Measurements from ENCODE around the gene DIO1. TPM values are rescaled to one million over a fixed set of nuclear protein-coding genes. Genes with fewer than 3 reads are reported as not detected.

DIO1 gene
- not detected for polyA plus RNA-seq (2013, experiment 1 of 4)
- polyA plus RNA-seq (2013, experiment 2 of 4) = not detected
- polyA plus RNA-seq (2013, experiment 3 of 4) = 0.64 TPM
- polyA plus RNA-seq (2013, experiment 4 of 4) = not detected

DNA sequence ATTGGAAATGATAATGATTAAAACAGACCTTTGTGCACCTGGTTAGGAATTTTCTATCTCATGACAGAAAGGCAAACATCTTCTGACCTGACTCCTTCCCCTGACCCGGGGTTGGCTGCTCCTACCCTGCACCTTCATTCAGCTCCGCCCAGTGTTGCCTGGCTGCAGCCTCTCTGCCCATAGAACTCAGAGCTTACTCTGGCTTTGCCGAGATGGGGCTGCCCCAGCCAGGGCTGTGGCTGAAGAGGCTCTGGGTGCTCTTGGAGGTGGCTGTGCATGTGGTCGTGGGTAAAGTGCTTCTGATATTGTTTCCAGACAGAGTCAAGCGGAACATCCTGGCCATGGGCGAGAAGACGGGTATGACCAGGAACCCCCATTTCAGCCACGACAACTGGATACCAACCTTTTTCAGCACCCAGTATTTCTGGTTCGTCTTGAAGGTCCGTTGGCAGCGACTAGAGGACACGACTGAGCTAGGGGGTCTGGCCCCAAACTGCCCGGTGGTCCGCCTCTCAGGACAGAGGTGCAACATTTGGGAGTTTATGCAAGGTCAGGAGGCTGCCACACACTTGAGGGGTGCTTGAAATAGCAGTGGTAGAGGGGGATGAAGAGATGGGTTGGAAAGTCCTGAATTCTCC, at the start of gene DIO1:
DIO1 (plus strand) TSS at position 189 of the 638 bp plus-strand sequence; CDS start at position 213, 24 bp downstream.
- Histone ChIP-seq H3K4me3 (ENCODE audit: insufficient read depth, low read depth, low read length) (no peak within 1 kb of the TSS), H3K36me3 (ENCODE audit: control insufficient read depth, insufficient read depth, low read length) (no peaks in the 10 kb centered on the region), H3K27me3 (ENCODE audit: control insufficient read depth, insufficient read depth, low read length, poor library complexity, severe bottlenecking) (no peaks in the 10 kb centered on the region), H3K27ac (ENCODE audit: insufficient read depth, low read depth, low read length, poor library complexity, severe bottlenecking) (no peak within 1 kb of the TSS), H3K4me1 (ENCODE audit: control insufficient read depth, insufficient read depth, low read length) (no peaks in the 10 kb centered on the region), H3K9me3 (ENCODE audit: control insufficient read depth, low read length) (no peaks in the 10 kb centered on the region)
- WGBS, 2 experiments = 80 to 85% methylated on average over 14 of the region's 14 CpGs

- H3K27me3 ChIP-seq (ENCODE audit: control insufficient read depth, insufficient read depth, low read length, poor library complexity, severe bottlenecking) = no peaks in the 10 kb centered on the region
- no peak overlapping the region for H3K4me3 ChIP-seq (ENCODE audit: insufficient read depth, low read depth, low read length)
- H3K36me3 ChIP-seq (ENCODE audit: control insufficient read depth, insufficient read depth, low read length) = no peaks in the 10 kb centered on the region
- no peaks in the 10 kb centered on the region for H3K9me3 ChIP-seq (ENCODE audit: control insufficient read depth, low read length)
- no peak overlapping the region for H3K27ac ChIP-seq (ENCODE audit: insufficient read depth, low read depth, low read length, poor library complexity, severe bottlenecking)
- no peaks in the 10 kb centered on the region for H3K4me1 ChIP-seq (ENCODE audit: control insufficient read depth, insufficient read depth, low read length)
- 90 to 94% methylated on average over 6 of the region's 6 CpGs for WGBS, 2 experiments
These were observed 46.0 kb upstream of the DIO1 start for GRCh38 chr1:53847980-53848379.

GRCh38 chr1:53850082-53850673, 43.8 kb upstream of the DIO1 start:
- H3K27ac ChIP-seq (ENCODE audit: insufficient read depth, low read depth, low read length, poor library complexity, severe bottlenecking) = no peak overlapping the region
- no peaks in the 10 kb centered on the region for H3K27me3 ChIP-seq (ENCODE audit: control insufficient read depth, insufficient read depth, low read length, poor library complexity, severe bottlenecking)
- H3K9me3 ChIP-seq (ENCODE audit: control insufficient read depth, low read length) = no peaks in the 10 kb centered on the region
- no peaks in the 10 kb centered on the region for H3K4me1 ChIP-seq (ENCODE audit: control insufficient read depth, insufficient read depth, low read length)
- no peak overlapping the region for H3K4me3 ChIP-seq (ENCODE audit: insufficient read depth, low read depth, low read length)
- no peaks in the 10 kb centered on the region for H3K36me3 ChIP-seq (ENCODE audit: control insufficient read depth, insufficient read depth, low read length)
- 92 to 94% methylated on average over 7 of the region's 7 CpGs for WGBS, 2 experiments

GRCh38 chr1:53851571-53852285, 42.3 kb upstream of the DIO1 start:
- Histone ChIP-seq H3K27me3 (ENCODE audit: control insufficient read depth, insufficient read depth, low read length, poor library complexity, severe bottlenecking) (no peaks in the 10 kb centered on the region), H3K27ac (ENCODE audit: insufficient read depth, low read depth, low read length, poor library complexity, severe bottlenecking) (no peak overlapping the region), H3K9me3 (ENCODE audit: control insufficient read depth, low read length) (no peaks in the 10 kb centered on the region), H3K36me3 (ENCODE audit: control insufficient read depth, insufficient read depth, low read length) (no peaks in the 10 kb centered on the region), H3K4me3 (ENCODE audit: insufficient read depth, low read depth, low read length) (no peak overlapping the region), H3K4me1 (ENCODE audit: control insufficient read depth, insufficient read depth, low read length) (no peaks in the 10 kb centered on the region)
- 88 to 97% methylated on average over 8 to 9 of the region's 9 CpGs for WGBS, 2 experiments

DNA sequence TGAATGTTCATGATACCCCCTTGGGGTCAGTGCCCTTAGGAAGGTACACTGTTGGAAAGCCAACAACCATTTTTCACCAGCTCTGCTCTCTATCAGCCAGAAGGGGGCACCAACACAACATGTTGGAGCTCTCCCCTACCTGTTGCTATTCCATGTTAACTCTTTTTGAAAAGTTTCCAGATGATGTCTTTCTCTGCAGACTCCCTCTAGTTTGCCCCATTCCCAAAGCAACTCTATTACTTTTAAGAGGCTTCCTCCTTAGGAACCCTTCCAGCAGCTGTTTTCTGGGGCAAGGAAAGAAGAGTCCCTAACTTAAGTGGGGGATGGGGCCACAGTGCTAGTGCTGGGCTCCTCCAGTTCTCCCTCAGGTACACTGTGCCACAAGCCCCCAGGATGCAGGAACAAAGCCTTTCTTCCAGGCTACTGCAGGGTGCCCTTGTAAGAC, 33.0 kb upstream of the DIO1 start:
- Histone ChIP-seq H3K27ac (ENCODE audit: insufficient read depth, low read depth, low read length, poor library complexity, severe bottlenecking) (no peak overlapping the region), H3K9me3 (ENCODE audit: control insufficient read depth, low read length) (no peaks in the 10 kb centered on the region), H3K4me1 (ENCODE audit: control insufficient read depth, insufficient read depth, low read length) (no peaks in the 10 kb centered on the region), H3K27me3 (ENCODE audit: control insufficient read depth, insufficient read depth, low read length, poor library complexity, severe bottlenecking) (no peaks in the 10 kb centered on the region), H3K36me3 (ENCODE audit: control insufficient read depth, insufficient read depth, low read length) (no peaks in the 10 kb centered on the region), H3K4me3 (ENCODE audit: insufficient read depth, low read depth, low read length) (no peak overlapping the region)

DNA sequence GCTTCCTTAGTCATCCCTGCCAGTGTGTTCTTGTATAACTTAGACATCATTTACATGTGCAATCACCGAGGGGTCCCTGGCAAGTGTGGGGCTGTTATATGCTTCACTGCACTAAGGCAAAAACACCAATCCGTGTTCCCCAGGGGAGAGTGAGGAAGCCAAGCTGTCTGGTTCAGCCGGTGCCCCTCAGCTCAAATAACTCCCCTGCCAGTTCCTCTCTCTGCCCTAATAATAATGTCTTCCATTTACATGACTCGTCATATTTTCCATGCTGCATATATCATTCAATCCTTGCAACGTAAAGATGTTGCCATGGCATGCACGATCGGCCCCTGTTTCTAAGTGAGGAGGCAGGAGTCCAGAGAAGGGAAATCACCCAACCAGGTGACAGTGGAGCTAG, 31.5 kb upstream of the DIO1 start:
- Histone ChIP-seq H3K36me3 (ENCODE audit: control insufficient read depth, insufficient read depth, low read length) (peaks cover 3% of the 10 kb centered on the region), H3K4me1 (ENCODE audit: control insufficient read depth, insufficient read depth, low read length) (no peaks in the 10 kb centered on the region), H3K27me3 (ENCODE audit: control insufficient read depth, insufficient read depth, low read length, poor library complexity, severe bottlenecking) (no peaks in the 10 kb centered on the region), H3K4me3 (ENCODE audit: insufficient read depth, low read depth, low read length) (no peak overlapping the region), H3K9me3 (ENCODE audit: control insufficient read depth, low read length) (no peaks in the 10 kb centered on the region), H3K27ac (ENCODE audit: insufficient read depth, low read depth, low read length, poor library complexity, severe bottlenecking) (no peak overlapping the region)
- 92 to 93% methylated on average over 7 of the region's 7 CpGs for WGBS, 2 experiments

DNA sequence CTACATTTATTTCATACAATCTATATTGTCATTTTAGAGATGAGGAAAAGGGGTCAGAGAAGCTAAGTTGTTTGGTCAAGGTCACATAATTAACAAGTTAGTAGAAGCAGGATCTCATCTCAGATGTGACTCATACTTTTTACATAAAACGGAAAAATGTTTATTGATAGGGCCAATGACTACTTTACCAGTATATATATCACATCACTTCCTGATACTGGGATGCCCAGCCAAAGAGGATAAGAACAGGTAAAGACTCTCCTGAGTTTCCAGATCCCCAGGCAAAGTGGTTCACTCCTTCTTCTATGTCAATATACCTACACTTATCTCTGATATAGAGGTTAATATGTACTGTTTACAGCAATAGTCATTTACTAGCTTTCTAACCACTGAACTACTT, 25.4 kb upstream of the DIO1 start:
- 90 to 94% methylated on average over 1 of the region's 1 CpG for WGBS, 2 experiments
- Histone ChIP-seq H3K27ac (ENCODE audit: insufficient read depth, low read depth, low read length, poor library complexity, severe bottlenecking) (no peak overlapping the region), H3K4me3 (ENCODE audit: insufficient read depth, low read depth, low read length) (no peak overlapping the region), H3K27me3 (ENCODE audit: control insufficient read depth, insufficient read depth, low read length, poor library complexity, severe bottlenecking) (no peaks in the 10 kb centered on the region), H3K36me3 (ENCODE audit: control insufficient read depth, insufficient read depth, low read length) (peaks cover 3% of the 10 kb centered on the region), H3K9me3 (ENCODE audit: control insufficient read depth, low read length) (no peaks in the 10 kb centered on the region), H3K4me1 (ENCODE audit: control insufficient read depth, insufficient read depth, low read length) (no peaks in the 10 kb centered on the region)

DNA sequence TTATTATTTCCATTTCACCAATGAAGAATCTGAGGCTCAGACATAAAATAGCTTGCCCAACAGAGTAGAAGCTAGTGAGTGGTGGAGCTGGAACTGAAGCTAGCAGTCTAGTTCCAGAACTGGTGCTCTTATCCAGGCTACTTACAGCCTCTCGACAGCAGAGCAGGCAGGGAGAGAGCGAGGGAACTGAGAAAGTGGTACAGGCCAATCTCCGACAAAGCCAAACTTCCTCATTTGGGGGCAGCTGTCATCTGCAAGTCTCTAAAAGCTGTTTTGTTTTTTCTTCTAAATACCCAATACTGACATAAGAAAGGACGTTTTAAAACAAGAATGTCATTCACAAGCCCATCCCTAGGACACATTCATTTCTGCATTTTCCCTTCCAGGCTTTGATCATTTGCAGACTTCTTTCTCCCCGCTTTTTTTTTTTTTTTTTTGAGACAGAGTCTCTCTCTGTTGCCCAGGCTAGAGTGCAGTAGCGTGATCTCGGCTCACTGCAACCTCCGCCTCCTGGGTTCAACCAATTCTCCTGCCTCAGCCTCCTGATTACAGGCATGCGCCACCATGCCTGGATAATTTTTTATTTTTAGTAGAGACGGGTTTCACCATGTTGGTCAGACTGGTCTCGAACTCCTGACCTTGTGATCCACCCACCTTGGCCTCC, 24.4 kb upstream of the DIO1 start:
- no peak overlapping the region for H3K27ac ChIP-seq (ENCODE audit: insufficient read depth, low read depth, low read length, poor library complexity, severe bottlenecking)
- WGBS, 2 experiments = 95% methylated on average over 11 of the region's 11 CpGs
- H3K27me3 ChIP-seq (ENCODE audit: control insufficient read depth, insufficient read depth, low read length, poor library complexity, severe bottlenecking) = no peaks in the 10 kb centered on the region
- peaks cover 3% of the 10 kb centered on the region for H3K36me3 ChIP-seq (ENCODE audit: control insufficient read depth, insufficient read depth, low read length)
- no peak overlapping the region for H3K4me3 ChIP-seq (ENCODE audit: insufficient read depth, low read depth, low read length)
- H3K4me1 ChIP-seq (ENCODE audit: control insufficient read depth, insufficient read depth, low read length) = no peaks in the 10 kb centered on the region
- H3K9me3 ChIP-seq (ENCODE audit: control insufficient read depth, low read length) = no peaks in the 10 kb centered on the region

GRCh38 chr1:53871221-53871620, 22.8 kb upstream of the DIO1 start:
- Histone ChIP-seq H3K36me3 (ENCODE audit: control insufficient read depth, insufficient read depth, low read length) (peaks cover 7% of the 10 kb centered on the region), H3K9me3 (ENCODE audit: control insufficient read depth, low read length) (no peaks in the 10 kb centered on the region), H3K27me3 (ENCODE audit: control insufficient read depth, insufficient read depth, low read length, poor library complexity, severe bottlenecking) (no peaks in the 10 kb centered on the region), H3K4me1 (ENCODE audit: control insufficient read depth, insufficient read depth, low read length) (no peaks in the 10 kb centered on the region), H3K27ac (ENCODE audit: insufficient read depth, low read depth, low read length, poor library complexity, severe bottlenecking) (no peak overlapping the region), H3K4me3 (ENCODE audit: insufficient read depth, low read depth, low read length) (no peak overlapping the region)
- 92 to 95% methylated on average over 4 of the region's 4 CpGs for WGBS, 2 experiments

All from ectodermal cell (in vitro differentiated cells).